IPS-NIHi7 (cell line): Measurements from ENCODE around the gene PBRM1.
"Not testable (repeated sequence)": the region's sequence is repeated elsewhere in the genome, so short reads cannot be mapped to it uniquely, and the experiment has no call there.

Experiments used
- DNase-seq: peaks from one replicate; pipeline ENCODE4 v3.0.0; 2012; ENCODE audit warnings: mixed read lengths; ENCODE audit errors: extremely low spot score

Gene PBRM1

DNA sequence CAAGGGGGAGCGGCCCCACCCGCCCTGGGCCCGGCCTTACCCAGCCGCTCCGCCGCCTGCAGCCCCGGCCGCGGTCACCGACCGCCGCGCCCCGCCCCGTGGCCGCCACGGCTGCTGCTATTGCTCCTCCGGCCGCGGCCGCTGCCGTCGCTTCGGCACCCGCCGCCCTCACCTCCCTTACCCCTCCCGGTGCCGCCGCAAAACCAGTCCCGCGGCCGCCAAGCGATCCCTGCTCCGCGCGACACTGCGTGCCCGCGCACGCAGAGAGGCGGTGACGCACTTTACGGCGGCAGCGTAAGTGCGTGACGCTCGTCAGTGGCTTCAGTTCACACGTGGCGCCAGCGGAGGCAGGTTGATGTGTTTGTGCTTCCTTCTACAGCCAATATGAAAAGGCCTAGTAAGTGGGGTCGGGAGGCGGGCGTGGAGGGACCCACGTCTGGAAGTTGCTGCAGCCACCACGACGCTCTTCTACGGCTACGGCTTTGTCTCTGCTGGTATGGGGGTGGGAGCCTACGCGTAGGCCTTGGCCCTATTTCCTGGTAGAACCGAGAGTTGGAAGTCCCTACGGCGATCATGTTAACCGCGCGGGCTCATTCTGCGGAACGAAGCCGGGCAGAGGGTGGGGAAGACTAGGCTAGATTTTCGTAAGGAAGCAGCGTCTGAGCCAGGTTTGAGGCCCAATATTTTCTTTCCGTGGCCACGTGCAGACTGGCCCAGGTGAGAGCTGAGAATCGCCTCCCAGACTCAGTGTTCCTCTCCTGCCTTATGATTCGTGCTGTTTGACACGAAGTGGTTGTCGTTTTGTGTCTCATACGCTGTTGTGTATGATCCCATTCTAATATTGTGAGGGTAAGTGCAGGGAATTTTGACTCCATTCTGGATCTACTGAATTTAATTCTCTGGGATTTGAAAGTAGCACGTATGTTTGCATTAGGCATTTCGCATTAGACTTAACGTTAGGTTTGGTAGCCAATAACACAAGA is at the start of gene PBRM1, which contains the start of gene GNL3:
Gene PBRM1 (minus strand): TSS at position 205 of the 983 bp plus-strand sequence.
Gene GNL3 (plus strand): TSS at position 324 of the 983 bp plus-strand sequence. CDS start 61 bp downstream, at position 385.
- DNase-seq = peak; percentile 95

DNA sequence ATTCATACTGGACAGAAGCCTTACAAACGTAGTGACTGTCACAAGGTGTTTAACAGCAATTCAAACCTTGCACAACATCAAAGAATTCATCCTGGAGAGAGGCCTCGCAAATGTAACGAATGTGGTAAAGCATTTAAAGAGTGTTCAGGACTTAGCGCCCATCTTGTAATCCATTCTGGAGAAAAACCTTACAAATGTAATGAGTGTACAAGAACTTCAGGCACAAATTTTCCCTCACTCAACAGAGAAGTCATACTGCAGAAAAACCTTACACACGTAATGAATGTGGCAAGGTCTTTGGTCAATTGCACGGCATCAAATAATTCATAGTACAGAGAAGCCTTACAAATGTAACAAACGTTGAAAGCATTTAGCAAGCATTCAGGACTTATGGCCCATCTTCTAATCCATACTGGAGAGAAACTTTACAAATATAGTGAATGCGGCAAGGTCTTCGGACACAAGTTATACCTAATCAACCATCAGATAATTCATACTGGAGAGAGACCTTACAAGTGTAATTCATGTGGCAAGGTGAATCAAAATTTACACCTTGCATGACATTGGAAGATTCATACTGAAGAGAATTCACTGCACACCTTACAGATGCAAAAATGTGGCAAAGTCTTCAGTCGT is 47.7 kb upstream of the PBRM1 start:
- DNase-seq = no peak

DNA sequence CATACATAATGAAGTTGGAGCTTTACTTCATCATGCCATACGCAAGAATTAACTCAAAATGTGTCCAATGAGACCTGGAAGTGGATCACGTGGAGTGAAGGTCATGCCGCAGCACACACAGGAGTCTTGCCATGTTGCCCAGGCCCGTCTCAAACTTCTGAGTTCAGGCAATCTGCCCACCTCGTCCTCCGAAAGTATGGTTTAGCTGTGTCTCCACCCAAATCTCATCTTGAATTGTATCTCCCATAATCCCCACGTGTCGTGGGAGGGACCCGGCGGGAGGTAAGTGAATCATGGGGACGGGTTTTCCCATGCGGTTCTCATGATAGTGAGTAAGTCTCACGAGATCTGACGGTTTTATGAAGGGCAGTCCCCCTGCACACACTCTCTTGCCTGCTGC is 45.9 kb upstream of the PBRM1 start:
- DNase-seq = no peak

DNA sequence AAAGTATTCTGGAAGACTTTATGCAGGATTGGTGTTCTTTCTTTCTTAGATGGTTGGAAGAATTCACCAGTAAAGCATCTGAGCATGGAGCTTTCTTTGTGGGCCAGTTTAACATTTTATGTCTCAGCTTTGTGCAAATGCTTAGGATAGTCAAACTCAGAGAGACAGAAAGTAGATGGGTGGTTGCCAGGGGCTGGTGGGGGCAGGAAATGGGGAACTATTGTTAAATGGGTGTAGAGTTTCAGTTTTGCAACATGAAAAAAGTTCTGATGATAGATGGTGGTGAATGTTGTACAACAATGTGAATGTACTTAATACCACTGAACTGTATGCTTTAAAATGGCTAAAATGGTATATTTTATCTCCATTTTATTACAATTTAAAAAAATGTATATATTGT is 45.0 kb upstream of the PBRM1 start:
- no peak for DNase-seq

DNA sequence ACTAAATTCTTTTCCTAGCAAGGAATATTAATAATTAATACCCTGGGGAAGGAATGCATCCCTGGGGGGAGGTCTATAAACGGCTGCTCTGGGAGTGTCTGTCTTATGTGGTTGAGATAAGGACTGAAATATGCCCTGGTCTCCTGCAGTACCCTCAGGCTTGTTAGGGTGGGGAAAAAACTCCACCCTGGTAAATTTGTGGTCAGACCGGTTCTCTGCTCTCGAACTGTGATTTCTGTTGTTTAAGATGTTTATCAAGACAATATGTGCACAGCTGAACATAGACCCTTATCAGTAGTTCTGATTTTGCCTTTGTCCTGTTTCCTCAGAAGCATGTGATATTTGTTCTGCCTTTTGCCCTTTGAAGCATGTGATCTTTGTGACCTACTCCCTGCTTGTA is 43.0 kb upstream of the PBRM1 start:
- DNase-seq = not testable (repeated sequence)

DNA sequence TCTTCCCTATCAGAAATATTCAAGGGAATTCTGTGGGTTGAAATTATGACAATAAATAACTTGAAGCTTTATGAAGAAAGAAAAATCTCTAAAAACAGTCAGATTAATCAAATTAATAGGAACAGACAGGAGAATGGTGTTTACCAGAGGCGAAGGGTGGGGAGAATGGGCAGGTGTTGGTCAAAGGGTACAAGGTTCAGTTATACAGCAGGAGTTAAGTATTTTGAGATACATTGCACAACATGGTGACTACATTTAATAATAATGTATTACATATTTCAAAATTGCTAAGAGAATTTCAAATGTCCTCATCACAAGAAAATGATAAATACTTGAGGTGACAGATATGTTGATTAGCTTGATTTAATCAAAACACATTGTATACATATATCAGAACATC is 38.8 kb upstream of the PBRM1 start:
- DNase-seq = no peak

DNA sequence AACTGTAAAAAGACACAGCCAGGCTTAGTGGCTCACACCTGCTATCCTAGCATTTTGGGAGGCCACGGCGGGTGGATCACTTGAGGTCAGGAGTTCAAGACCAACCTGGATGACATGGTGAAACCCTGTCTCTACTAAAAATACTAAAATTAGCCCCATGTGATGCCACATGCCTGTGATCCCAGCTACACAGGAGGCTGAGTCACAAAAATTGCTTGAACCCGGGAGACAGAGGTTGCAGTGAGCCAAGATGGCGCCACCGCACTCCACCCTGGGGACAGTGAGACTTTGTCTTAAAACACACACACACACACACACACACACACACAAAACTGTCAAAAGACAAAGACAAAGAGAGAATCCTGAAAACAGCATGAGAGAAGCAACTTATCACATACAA is 38.2 kb upstream of the PBRM1 start:
- no peak for DNase-seq

DNA sequence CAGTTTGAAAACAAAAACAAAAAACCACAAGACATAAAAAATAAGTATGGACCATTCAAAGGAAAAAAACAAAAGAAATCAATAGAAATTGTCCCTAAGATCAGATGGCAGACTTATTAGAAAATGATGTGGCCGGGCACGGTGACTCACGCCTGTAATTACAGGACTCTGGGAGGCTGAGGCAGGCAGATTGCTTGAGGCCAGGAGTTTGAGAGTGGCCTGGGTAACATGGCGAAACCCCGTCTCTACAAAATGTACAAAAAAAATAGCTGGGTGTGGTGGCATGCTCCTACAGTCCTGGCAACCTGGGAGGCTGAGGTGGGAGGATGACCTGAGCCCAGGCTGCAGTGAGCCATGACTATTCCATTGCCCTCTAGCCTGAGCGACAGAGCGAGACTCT is 36.8 kb upstream of the PBRM1 start:
- DNase-seq = no peak

DNA sequence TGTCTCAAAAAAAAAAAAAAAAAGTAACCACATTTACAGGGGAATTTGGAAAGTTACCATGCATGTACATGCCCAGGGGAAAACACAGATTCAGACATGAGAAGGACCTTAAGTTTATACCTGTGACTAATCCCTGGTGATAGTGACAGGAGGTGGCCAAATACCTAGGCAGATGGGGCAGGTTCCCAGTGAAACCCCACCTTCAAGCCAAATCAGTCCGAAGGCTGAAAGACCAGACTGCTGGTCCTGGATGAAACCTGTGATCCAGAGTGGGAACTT is 36.0 kb upstream of the PBRM1 start:
- DNase-seq = no peak

DNA sequence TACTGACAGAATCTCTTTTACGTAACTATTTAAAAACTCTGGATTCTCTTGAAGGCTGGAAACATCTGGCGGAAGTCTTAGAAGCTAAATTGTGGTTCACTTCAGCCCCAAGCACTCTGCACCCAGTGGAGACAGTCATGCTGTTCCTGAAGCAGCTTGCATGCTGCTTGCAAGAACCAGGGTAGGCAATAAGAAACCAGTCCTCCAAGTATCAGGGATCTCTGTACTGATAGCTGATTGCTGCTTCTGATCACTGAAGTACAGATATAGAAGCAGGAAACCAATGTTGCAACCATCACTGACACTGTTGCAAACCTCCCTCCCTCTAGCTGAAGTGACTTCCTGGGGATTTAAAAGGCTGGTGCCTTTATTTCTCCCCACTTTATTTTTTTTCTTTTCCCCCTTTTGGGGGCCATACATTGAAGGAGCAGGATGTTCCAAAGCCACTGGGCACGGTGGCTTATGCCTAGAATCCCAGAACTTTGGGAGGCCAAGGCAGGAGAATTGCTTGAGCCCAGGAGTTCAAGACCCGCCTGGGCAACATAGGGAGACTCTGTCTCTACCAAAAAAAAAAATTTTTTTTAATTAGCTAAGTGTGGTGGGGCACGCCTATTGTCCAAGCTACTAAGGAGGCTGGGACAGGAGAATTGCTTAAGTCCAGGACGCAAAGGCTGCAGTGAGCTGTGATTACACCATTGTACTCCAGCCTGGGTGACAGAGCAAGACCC is 35.5 kb upstream of the PBRM1 start:
- no peak for DNase-seq

DNA sequence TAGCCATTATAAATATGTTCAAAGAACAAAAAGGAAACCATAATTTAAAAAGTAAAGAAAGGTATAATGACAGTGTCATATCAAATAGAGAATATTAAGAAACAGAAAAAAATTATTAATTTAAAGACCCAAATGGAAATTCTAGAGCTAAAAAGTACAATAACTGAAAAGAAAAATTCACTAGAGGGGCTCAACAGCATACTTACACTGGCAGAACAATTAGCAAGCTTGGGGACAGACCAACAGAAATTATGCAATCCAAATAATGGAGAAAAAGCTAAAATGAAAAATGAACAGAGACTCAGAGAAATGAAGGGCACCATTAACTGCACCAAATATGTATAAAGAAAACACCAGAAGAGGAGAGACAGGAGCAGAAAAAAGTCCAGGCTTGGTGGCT is 33.9 kb upstream of the PBRM1 start:
- no peak for DNase-seq

DNA sequence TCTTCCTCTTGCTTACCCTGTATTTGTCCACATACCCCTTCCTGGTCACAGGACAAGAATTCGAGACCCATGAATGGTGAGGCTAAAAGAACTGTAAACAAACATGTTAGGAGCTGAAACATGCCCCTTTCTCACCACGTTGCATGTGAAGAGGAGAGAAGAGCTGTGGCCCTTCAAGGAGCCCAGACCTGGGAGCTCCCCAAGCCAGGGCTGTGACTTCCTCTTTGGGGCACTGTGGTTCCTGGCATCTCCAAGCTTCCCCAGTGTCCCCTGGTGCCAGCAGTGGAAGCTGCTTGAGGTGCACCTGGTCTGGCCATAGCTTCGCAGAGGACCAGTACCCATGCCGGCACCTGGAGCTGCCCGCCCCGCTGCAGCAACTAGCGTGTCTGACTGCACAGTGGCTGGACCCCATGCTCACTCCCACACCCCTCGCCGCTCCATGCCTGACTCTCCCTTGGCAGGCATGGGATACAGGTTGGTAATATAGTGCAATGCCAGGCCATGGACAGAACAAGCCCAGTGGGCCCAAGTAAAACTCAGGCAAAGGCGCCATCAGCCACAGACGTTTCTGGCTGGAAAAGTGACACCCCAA is 30.1 kb upstream of the PBRM1 start:
- DNase-seq = no peak

DNA sequence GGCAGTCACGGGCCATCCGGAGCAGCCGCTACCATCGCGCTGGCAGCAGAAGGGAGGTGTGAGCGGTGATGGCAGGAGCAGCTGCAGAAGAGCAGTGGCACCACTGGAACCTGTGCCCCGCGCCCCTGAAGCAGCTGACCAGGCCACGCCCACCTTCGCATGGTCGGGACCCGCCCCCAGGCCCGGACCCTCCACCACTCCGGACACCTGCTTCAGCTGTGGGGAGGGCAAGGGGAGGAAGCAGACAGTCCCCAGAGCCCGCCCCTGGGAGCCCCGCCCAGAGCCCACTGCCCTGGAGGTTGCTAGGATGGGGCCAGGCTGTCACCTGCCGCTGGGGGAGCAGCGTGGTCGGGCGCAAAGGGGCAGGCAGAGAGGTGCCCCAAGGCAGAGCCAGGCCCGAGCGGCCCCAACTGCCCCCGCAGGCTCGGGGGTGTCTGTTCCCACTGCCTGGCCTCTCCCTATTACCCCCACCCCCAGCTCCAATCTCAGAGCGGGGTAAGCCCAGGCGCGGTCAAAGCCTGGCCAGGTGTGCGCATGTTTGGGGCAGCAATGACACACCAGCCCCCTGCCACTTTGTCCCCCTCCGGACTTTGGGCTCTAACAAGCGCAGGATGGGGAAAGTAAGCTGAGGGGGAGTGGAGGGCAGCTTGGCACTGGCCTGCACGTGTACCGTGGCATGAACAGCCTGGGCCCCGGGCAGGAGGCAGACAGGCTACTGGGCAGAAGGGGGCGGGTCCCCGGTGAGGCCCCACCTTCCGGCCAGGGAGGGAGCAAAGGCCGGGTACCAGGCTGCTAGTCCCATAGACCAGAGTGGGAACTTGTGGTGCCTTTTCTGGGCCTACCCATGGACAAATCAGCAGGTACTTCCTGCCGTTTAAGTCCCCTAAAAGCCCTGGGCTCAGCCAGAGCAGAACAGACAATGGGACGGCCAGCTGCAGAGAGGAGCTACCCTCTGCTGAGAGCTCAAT is 28.9 kb upstream of the PBRM1 start:
- DNase-seq = peak; percentile 92

DNA sequence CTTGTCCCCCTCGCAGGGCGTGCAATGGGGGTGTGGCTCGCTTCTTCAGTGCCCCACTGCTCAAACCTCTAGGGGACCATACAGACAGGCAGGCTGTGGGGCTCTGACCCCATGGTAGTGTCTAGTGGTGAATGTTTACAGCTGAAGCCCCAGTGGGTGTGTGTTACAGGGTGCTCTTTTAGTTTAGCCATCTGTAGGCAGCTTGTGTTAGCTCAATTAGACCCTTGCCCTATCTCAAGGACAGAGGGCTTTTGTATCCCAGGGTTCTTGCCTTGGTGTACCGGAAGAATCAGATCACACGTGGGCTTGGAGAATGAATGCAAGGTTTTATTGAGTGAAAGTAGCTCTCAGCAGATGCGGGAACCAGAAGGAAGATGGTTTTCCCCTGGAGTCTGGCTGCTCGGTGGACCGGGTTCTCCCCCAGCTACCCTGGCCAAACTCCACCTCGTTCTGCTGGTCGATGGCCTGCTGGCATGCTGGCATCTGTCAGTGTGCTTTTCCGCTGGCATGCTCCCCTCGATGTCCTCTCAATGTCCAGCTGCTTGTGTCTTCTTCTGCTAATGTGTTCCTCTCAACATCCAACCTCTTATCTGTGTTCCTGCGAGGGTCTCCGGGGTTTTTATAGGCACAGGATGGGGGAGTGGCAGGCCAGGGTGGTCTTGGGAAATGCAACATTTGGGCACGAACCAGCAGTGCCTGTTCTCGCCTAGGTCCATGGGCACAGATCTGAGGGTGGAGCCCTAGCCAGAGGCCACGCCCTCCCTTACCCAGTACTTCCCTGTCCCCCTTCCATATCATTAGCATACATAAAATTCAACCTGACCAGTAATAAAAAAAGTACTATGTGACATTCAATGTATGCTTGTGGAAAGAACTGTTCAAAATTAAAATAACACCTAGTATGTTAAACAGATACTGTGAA is 26.8 kb upstream of the PBRM1 start:
- no peak for DNase-seq

DNA sequence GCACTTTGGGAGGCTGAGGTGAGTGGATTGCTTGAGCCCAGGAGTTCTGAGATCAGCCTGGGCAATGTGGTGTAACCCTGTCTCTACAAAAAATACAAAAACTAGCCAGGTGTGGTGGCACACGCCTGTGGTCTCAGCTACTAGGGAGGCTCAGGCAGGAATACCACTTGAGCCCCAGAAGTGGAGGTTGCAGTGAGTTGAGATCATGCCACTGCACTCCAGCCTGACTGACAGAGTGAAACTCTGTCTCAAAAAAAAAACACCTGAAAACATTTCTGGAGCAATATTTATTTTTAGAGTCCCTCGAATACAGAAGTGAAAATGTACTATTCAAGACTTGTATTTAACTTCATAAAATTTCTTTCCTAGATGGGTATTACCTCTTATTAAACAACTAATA is 24.8 kb upstream of the PBRM1 start:
- DNase-seq = no peak

DNA sequence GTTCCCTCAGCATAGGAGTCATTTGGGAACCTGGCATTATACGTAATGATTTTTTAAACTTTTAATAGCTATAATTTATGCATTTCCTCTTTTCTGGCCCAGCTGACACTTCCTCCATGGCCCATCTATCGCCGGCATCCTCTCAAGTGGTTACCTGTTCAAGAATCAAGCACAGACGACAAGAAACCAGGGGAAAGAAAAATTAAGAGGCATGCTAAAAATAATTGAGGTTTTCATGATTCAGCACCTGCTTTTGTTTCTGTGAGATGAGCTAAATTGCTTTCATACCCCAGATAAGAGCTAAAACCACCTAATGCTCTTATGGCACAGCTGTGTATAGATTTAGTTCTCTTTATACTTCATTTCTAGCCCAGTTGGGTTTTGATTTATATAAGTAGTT is 21.9 kb upstream of the PBRM1 start:
- no peak for DNase-seq

DNA sequence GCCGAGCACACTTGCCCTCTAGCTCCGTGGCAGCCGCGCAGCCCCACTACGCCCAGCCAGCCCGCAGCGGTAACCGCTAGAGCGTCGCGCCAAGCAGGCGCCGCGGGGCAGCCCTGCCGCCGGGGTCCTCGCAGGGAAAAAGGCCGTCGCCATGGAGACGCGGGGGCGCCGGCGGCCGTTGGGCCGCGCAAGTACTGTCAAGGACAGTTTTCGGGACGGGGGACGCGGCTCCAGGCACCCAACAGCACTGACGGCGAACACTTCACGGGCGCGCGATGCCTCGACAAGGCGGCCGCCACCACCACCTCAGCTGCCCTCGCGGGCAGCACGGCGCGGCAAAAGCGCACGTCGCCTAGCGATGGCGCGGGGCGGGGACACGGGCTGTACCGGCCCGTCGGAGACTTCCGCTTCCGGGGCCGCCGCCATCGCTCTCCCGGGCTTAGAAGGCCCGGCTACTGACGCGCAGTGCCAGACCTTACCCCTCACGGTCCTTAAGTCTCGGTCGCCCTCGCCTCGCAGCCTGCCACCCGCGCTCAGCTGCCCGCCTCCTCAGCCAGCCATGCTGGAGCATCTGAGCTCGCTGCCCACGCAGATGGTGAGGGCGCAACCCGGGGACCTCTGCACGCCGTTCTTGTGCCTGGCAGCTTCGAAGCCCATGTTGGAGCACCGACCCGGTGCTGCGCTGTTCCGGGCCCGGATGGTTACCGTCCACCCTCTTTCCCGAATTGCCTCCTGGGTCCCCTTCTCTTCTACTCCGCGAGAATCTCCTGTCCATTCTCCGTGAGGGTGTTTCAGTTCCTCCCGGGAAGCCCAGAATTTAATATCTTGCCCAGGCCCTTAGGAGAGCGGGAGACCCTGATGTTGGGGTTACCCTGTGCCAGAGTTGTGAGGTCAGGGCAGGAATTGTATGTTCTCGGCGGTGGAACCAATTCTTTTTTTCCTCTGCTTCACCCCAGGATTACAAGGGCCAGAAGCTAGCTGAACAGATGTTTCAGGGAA is 20.3 kb upstream of the PBRM1 start, which contains the start of the genes GLT8D1 and SPCS1:
Gene GLT8D1 (minus strand): TSS at position 104 of the 999 bp plus-strand sequence. CDS start 5,331 bp downstream, outside the sequence.
Gene SPCS1 (plus strand): TSS at position 419 of the 999 bp plus-strand sequence. CDS start 141 bp downstream, at position 560.
- DNase-seq = peak; percentile 89

DNA sequence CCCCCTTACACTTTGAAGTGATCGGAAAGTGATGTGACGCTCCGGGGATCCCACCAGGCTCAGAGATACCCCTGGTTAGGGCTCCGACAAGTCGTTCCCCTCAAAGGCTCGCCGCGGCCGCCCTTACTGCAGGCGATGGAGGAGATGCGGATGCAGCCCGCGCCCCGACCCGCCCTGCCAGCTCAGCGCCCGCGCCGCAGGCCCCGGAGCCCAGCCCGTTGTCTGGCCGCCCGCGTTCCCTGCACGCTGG is 19.6 kb upstream of the PBRM1 start:
- no peak for DNase-seq
